Neural cell (in vitro differentiated cells): Measurements from ENCODE around the gene FAM117B. TPM values are rescaled to one million over a fixed set of nuclear protein-coding genes. Genes with fewer than 3 reads are reported as not detected.

Source experiments
- H2AFZ ChIP-seq: fragments of 200-600, 300-800 bp; sonication (generic), shearing (Covaris generic); 2 replicates; pipeline ENCODE4 v1.6.0; 2014; ENCODE audit warnings: low read depth, mild to moderate bottlenecking, antibody characterized with exemption, low read length, moderate library complexity
- H3F3A ChIP-seq: fragments of 200-600 bp; shearing (Covaris generic); 2 replicates; pipeline ENCODE4 v1.6.1; 2016; ENCODE audit warnings: mild to moderate bottlenecking, moderate library complexity, mixed read lengths, antibody characterized with exemption, low read length; ENCODE audit not compliant: insufficient read depth, poor library complexity, severe bottlenecking
- H3K27ac ChIP-seq: fragments of 200-600, 300-800 bp; sonication (generic), shearing (Covaris generic); 2 replicates; pipeline ENCODE4 v1.5.1; 2014; ENCODE audit warnings: mild to moderate bottlenecking, low read length, moderate library complexity
- H3K27me3 ChIP-seq: fragments of 300-800, 200-600 bp; sonication (generic), shearing (Covaris generic); 2 replicates; pipeline ENCODE4 v1.6.0; 2014; ENCODE audit warnings: mild to moderate bottlenecking, low read depth, low read length, moderate library complexity; ENCODE audit not compliant: insufficient read depth
- H3K36me3 ChIP-seq: fragments of 300-800, 200-600 bp; sonication (generic), shearing (Covaris generic); 2 replicates; pipeline ENCODE4 v1.5.1; 2014; ENCODE audit warnings: mild to moderate bottlenecking, antibody characterized with exemption, low read length, moderate library complexity; ENCODE audit not compliant: insufficient read depth
- H3K4me2 ChIP-seq: fragments of 300-800, 200-600 bp; sonication (generic), shearing (Covaris generic); 2 replicates; pipeline ENCODE4 v1.6.0; 2014; ENCODE audit warnings: mild to moderate bottlenecking, low read length
- H3K4me3 ChIP-seq: fragments of 300-800, 200-600 bp; sonication (generic), shearing (Covaris generic); 2 replicates; pipeline ENCODE4 v1.5.1; 2014; ENCODE audit warnings: mild to moderate bottlenecking, low read length, moderate library complexity
- H3K79me2 ChIP-seq: fragments of 200-600 bp; shearing (Covaris generic); replicated peaks from 2 replicates; pipeline ENCODE4 v1.6.0; 2014; ENCODE audit warnings: mild to moderate bottlenecking, low read length, moderate library complexity; ENCODE audit not compliant: insufficient read depth
- H3K9ac ChIP-seq: fragments of 300-800, 200-600 bp; sonication (generic), shearing (Covaris generic); 2 replicates; pipeline ENCODE4 v1.6.1; 2016; ENCODE audit warnings: mild to moderate bottlenecking, low read length, mixed read lengths
- H3K9me2 ChIP-seq: fragments of 200-600 bp; shearing (Covaris generic); 2 replicates; pipeline ENCODE4 v1.6.1; 2016; ENCODE audit warnings: mild to moderate bottlenecking, low read length, mixed read lengths; ENCODE audit not compliant: insufficient read depth
- H3K9me3 ChIP-seq: fragments of 200-600, 300-800 bp; sonication (generic), shearing (Covaris generic); 2 replicates; pipeline ENCODE4 v1.6.1; 2016; ENCODE audit warnings: mild to moderate bottlenecking, mixed run types, low read length, moderate library complexity, mixed read lengths
- H4K20me1 ChIP-seq: fragments of 200-600 bp; shearing (Covaris generic); 2 replicates; pipeline ENCODE4 v1.6.1; 2016; ENCODE audit warnings: mild to moderate bottlenecking, mixed run types; ENCODE audit not compliant: insufficient read depth
- EP300 ChIP-seq: fragments of 450-650 bp; conservative IDR thresholded peaks from 2 replicates; pipeline ENCODE4 v1.6.1; 2014; ENCODE audit warnings: antibody characterized with exemption, mild to moderate bottlenecking, moderate library complexity; ENCODE audit not compliant: poor library complexity, severe bottlenecking
- EZH2 ChIP-seq: fragments of 200-600, 300-800 bp; shearing (Covaris generic), sonication (generic); IDR thresholded peaks from 2 replicates; pipeline ENCODE4 v1.6.1; 2014; ENCODE audit warnings: antibody characterized with exemption, low read length, borderline replicate concordance, mild to moderate bottlenecking; ENCODE audit not compliant: insufficient read depth, poor library complexity, severe bottlenecking
- MXI1 ChIP-seq: fragments of 450-650 bp; conservative IDR thresholded peaks from 2 replicates; pipeline ENCODE4 v1.6.1; 2014; ENCODE audit warnings: antibody characterized with exemption, mild to moderate bottlenecking; ENCODE audit not compliant: poor library complexity, severe bottlenecking
- POLR2AphosphoS5 ChIP-seq: IDR thresholded peaks from 2 replicates; pipeline ENCODE4 v1.6.1; 2012
- RAD21 ChIP-seq: fragments of 450-650 bp; conservative IDR thresholded peaks from 2 replicates; pipeline ENCODE4 v1.6.1; 2014; ENCODE audit warnings: antibody characterized with exemption, mild to moderate bottlenecking, moderate library complexity
- REST ChIP-seq: IDR thresholded peaks from 2 replicates; pipeline ENCODE4 v1.6.1; 2012; ENCODE audit warnings: borderline replicate concordance
- SMC3 ChIP-seq: fragments of 450-650 bp; conservative IDR thresholded peaks from 2 replicates; pipeline ENCODE4 v1.6.1; 2014; ENCODE audit warnings: antibody characterized with exemption, mild to moderate bottlenecking, moderate library complexity; ENCODE audit not compliant: poor library complexity
- TAF1 ChIP-seq: IDR thresholded peaks from 2 replicates; pipeline ENCODE4 v1.6.1; 2012; ENCODE audit warnings: low read depth
- polyA plus RNA-seq: library from polyadenylated mRNA; depleted of rRNA; stranded (reverse); fragments of >200 nt; gene quantifications from 2 replicates; pipeline ENCODE4 v1.2.3, GENCODE V29; 2014
- TF ChIP-seq, protein P1 (sequence below): fragments of 450-650 bp; IDR thresholded peaks from 2 replicates; pipeline ENCODE4 v1.5.1; 2014; ENCODE audit warnings: antibody characterized with exemption, mild to moderate bottlenecking, moderate library complexity; ENCODE audit not compliant: poor library complexity, severe bottlenecking

Gene FAM117B
- polyA plus RNA-seq, 1 donor from 2014 or later: 32.9 TPM

GRCh38 chr2:202763916-202764315 is 129.1 kb downstream of the FAM117B start:
- Histone ChIP-seq H3K27me3 (no peaks in the 10 kb centered on the region), H3K9me2 (no peaks in the 10 kb centered on the region), H3K79me2 (no peaks in the 10 kb centered on the region), H3K4me3 (no peak overlapping the region), H3F3A (no peaks in the 10 kb centered on the region), H3K4me2 (no peak overlapping the region), H3K9ac (no peak overlapping the region), H3K9me3 (no peaks in the 10 kb centered on the region), H4K20me1 (no peaks in the 10 kb centered on the region), H3K27ac (no peak overlapping the region), H3K36me3 (no peaks in the 10 kb centered on the region), H2AFZ (no peak overlapping the region)
- TF ChIP-seq EP300: no peak
- no peak for TF ChIP-seq MXI1
- no peak for TF ChIP-seq POLR2AphosphoS5
- TF ChIP-seq SMC3: no peak
- no peak for TF ChIP-seq TAF1
- no peak for TF ChIP-seq EZH2
- no peak for TF ChIP-seq RAD21
- no peak for TF ChIP-seq REST
- TF ChIP-seq, protein P1, sequence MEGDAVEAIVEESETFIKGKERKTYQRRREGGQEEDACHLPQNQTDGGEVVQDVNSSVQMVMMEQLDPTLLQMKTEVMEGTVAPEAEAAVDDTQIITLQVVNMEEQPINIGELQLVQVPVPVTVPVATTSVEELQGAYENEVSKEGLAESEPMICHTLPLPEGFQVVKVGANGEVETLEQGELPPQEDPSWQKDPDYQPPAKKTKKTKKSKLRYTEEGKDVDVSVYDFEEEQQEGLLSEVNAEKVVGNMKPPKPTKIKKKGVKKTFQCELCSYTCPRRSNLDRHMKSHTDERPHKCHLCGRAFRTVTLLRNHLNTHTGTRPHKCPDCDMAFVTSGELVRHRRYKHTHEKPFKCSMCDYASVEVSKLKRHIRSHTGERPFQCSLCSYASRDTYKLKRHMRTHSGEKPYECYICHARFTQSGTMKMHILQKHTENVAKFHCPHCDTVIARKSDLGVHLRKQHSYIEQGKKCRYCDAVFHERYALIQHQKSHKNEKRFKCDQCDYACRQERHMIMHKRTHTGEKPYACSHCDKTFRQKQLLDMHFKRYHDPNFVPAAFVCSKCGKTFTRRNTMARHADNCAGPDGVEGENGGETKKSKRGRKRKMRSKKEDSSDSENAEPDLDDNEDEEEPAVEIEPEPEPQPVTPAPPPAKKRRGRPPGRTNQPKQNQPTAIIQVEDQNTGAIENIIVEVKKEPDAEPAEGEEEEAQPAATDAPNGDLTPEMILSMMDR: no peak

DNA sequence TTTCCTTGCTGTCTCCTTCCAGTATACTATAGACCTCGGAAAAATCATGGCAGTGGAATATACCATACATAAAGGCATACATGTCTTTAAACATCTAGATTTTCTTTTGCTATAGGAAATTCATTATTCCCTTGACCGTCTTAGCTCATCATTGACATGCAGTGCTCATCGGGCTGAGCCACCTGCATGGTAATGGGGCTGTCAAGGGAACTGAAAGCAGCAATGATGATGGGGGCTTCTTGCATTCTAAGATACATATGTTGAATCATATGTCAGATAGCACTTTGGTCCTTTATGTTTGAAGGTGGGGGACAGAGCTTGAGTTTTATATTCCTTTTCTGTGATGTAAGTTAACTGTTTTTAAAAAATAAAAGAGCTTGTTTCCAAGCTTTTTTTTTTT is 130.2 kb downstream of the FAM117B start:
- H3F3A ChIP-seq: no peaks in the 10 kb centered on the region
- no peaks in the 10 kb centered on the region for H3K79me2 ChIP-seq
- H3K9me2 ChIP-seq: no peaks in the 10 kb centered on the region
- no peak for TF ChIP-seq MXI1
- no peaks in the 10 kb centered on the region for H3K9me3 ChIP-seq
- H2AFZ ChIP-seq: no peak overlapping the region
- H3K9ac ChIP-seq: no peak overlapping the region
- H3K27me3 ChIP-seq: no peaks in the 10 kb centered on the region
- H3K4me2 ChIP-seq: no peak overlapping the region
- H3K36me3 ChIP-seq: no peaks in the 10 kb centered on the region
- H3K27ac ChIP-seq: no peak overlapping the region
- H4K20me1 ChIP-seq: no peaks in the 10 kb centered on the region
- no peak overlapping the region for H3K4me3 ChIP-seq

GRCh38 chr2:202765436-202765835 is 130.7 kb downstream of the FAM117B start:
- H3K9me2 ChIP-seq: no peaks in the 10 kb centered on the region
- H2AFZ ChIP-seq: no peak overlapping the region
- H3K4me3 ChIP-seq: no peak overlapping the region
- H3K79me2 ChIP-seq: no peaks in the 10 kb centered on the region
- H4K20me1 ChIP-seq: no peaks in the 10 kb centered on the region
- H3K27ac ChIP-seq: no peak overlapping the region
- H3F3A ChIP-seq: no peaks in the 10 kb centered on the region
- H3K36me3 ChIP-seq: no peaks in the 10 kb centered on the region
- no peak overlapping the region for H3K4me2 ChIP-seq
- no peaks in the 10 kb centered on the region for H3K27me3 ChIP-seq
- H3K9ac ChIP-seq: no peak overlapping the region
- no peaks in the 10 kb centered on the region for H3K9me3 ChIP-seq
- TF ChIP-seq, protein P1: no peak
- TF ChIP-seq SMC3 (no peak), EP300 (no peak), RAD21 (no peak), POLR2AphosphoS5 (no peak), MXI1 (no peak), TAF1 (no peak), EZH2 (no peak), REST (no peak)
